Tibial artery (tissue), 4 donors: ENCODE data around the gene MLLT1.

Experiments
- DNase-seq, 2 donors: peaks; one replicate each; pipeline ENCODE4 v3.0.0-alpha.2; 2019
- H3K27ac ChIP-seq, 2 donors: fragments of 200-600 bp; sonication (generic) in 1 of 2; 1 replicate in 1 of 2; 2 replicates in 1 of 2; pipeline ENCODE4 v1.5.1; 2018 to 2019; ENCODE audit warnings: mild to moderate bottlenecking in 1 of 2
- H3K27me3 ChIP-seq, 2 donors: fragments of 200-600 bp; sonication (generic) in 1 of 2; one replicate each; pipeline versions ENCODE4 v1.5.1 to v1.6.0; 2016 to 2019
- H3K36me3 ChIP-seq, 3 donors: fragments of 200-600 bp; sonication (generic) in 2 of 3; one replicate each; pipeline ENCODE4 v1.5.1; 2016 to 2019; ENCODE audit warnings: mild to moderate bottlenecking in 2 of 3
- H3K4me1 ChIP-seq, 4 donors: fragments of 200-600 bp; sonication (generic) in 2 of 4; 1 replicate in 3 of 4; 2 replicates in 1 of 4; pipeline ENCODE4 v1.5.1; 2016 to 2019
- H3K4me3 ChIP-seq, 2 donors: fragments of 200-600 bp; sonication (generic) in 1 of 2; 1 replicate in 1 of 2; 2 replicates in 1 of 2; pipeline ENCODE4 v1.5.1; 2018 to 2019; ENCODE audit warnings: mild to moderate bottlenecking in 2 of 2
- H3K9me3 ChIP-seq, 3 donors: fragments of 200-600 bp; sonication (generic) in 1 of 3; one replicate each; pipeline ENCODE4 v1.5.1; 2016 to 2019
- intact Hi-C: fragments of 100-400 bp; cut with DNase I; formaldehyde crosslinking; loops from one replicate; pipeline ENCODE4 v1.15.0; 2023; ENCODE audit warnings: low total_unique reads
- TF ChIP-seq, protein P1 (sequence below), 2 experiments: fragments of 200-600 bp in 1 of 2; fragments of 450-650 bp in 1 of 2; IDR thresholded peaks; one replicate each; pipeline ENCODE4 v1.5.1; 2017 to 2019; ENCODE audit warnings: antibody characterized with exemption in 2 of 2, mild to moderate bottlenecking in 1 of 2, moderate library complexity in 1 of 2

Gene MLLT1

DNA sequence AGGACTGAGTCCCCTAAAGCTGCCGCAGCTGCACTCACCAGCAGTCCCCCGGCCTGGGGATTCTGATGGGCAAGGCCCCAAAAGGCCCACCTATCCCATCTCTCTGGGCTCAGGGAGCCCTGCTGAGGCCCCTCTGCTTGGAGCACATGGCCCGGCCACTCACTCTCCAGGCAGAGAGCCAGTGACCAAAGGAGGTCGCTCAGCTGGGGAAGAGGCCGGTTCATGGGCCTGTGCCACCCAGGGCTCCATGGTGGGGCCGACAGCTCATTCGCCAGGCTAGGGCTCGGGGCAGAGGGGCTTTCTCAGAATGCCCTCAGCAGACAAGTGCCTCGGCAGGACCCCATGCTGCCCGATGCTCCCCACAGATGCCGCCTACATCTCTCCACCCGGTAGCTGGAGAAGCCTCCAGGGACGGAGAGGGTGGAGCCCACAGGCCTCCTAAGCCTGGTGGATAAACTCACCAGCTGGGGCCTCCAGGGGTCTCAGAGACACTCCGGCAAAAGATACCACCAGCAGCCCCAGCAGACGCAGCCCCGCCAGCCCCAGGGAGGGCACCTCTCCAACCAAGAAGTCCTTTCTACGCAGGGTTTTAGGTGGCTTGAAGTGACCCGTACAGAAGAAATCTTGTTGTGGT lies 54.4 kb downstream of the MLLT1 start:
- H3K27ac ChIP-seq = no peak overlapping the region
- no peaks in the 10 kb centered on the region for H3K27me3 ChIP-seq
- no peaks in the 10 kb centered on the region for H3K9me3 ChIP-seq
- TF ChIP-seq, protein P1, sequence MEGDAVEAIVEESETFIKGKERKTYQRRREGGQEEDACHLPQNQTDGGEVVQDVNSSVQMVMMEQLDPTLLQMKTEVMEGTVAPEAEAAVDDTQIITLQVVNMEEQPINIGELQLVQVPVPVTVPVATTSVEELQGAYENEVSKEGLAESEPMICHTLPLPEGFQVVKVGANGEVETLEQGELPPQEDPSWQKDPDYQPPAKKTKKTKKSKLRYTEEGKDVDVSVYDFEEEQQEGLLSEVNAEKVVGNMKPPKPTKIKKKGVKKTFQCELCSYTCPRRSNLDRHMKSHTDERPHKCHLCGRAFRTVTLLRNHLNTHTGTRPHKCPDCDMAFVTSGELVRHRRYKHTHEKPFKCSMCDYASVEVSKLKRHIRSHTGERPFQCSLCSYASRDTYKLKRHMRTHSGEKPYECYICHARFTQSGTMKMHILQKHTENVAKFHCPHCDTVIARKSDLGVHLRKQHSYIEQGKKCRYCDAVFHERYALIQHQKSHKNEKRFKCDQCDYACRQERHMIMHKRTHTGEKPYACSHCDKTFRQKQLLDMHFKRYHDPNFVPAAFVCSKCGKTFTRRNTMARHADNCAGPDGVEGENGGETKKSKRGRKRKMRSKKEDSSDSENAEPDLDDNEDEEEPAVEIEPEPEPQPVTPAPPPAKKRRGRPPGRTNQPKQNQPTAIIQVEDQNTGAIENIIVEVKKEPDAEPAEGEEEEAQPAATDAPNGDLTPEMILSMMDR (IDR thresholded peaks at IDR 0.05) = no peak
- peaks cover 0 to 7% (median 1%) of the 10 kb centered on the region in 4 donors for H3K4me1 ChIP-seq
- intact Hi-C loops = no loop called here
- H3K4me3 ChIP-seq = no peak overlapping the region
- H3K36me3 ChIP-seq = peaks cover 12 to 87% (median 51%) of the 10 kb centered on the region in 3 donors
- no peak for DNase-seq

GRCh38 chr19:6224308-6224675 lies 55.5 kb downstream of the MLLT1 start:
- peaks cover 0 to 17% (median 6%) of the 10 kb centered on the region in 4 donors for H3K4me1 ChIP-seq
- no peak overlapping the region for H3K27ac ChIP-seq
- TF ChIP-seq, protein P1 (IDR thresholded peaks at IDR 0.05) = no peak
- H3K9me3 ChIP-seq = no peaks in the 10 kb centered on the region
- H3K27me3 ChIP-seq = no peaks in the 10 kb centered on the region
- no peak overlapping the region for H3K4me3 ChIP-seq
- no peak for DNase-seq
- intact Hi-C loops = no loop called here
- peaks cover 12 to 86% (median 43%) of the 10 kb centered on the region in 3 donors for H3K36me3 ChIP-seq

- no peak overlapping the region for H3K4me3 ChIP-seq
- intact Hi-C loops = no loop called here
- H3K36me3 ChIP-seq = peaks cover 12 to 81% (median 43%) of the 10 kb centered on the region in 3 donors
Observed at GRCh38 chr19:6223461-6224307, 56.1 kb downstream of the MLLT1 start.

GRCh38 chr19:6222884-6223283 lies 56.9 kb downstream of the MLLT1 start:
- no peak overlapping the region for H3K27ac ChIP-seq

More at GRCh38 chr19:6223461-6224307, 56.1 kb downstream of the MLLT1 start:
- H3K27me3 ChIP-seq = no peaks in the 10 kb centered on the region
- no peak for DNase-seq
- H3K9me3 ChIP-seq = no peaks in the 10 kb centered on the region
- H3K4me1 ChIP-seq = peaks cover 3 to 23% (median 13%) of the 10 kb centered on the region in 4 donors
- TF ChIP-seq, protein P1 (IDR thresholded peaks at IDR 0.05) = no peak
- no peak overlapping the region for H3K27ac ChIP-seq

DNA sequence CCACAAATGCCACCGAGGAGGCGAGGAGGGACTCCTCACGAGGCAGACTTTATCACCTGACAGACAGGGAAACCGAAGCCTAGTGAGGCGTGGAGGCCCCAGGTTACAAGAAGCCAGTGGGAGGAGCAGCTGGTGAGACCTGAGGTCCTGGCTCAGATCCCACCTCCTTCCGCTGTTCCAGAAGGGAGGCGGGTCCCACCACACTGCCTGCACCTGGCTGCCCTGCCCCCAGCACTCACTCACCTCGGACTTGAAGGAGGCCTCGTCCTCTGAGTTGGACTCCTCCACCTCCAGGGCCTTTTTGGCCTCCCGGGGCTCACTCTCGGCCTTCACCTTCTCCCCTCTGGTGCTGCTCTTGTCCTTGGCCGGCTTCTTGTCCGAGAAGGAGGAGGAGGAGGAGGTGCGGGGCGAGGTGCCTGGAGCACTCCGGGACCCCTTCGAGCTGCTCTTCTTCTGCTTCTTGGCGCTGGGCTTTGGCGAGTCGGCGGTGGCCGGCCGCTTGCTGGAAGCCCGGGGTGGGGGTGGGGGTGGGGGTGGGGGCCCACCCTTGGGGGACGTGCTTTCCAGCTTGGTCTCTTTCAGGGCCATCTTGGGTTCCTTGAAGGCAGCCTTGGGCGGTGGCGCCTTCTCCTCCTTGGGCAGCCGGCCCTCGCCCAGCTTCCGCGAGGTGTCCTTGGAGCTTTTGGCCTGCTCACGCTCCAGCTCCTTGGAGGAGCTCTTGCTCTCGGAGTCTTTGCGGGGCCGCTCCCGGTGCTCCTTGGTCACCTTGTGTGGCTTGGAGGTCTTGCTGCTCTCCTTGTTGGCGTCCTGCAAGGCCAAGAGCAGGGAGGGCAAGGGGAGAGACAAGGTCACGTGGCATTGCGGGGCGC lies 57.7 kb downstream of the MLLT1 start:
- no peak overlapping the region for H3K27ac ChIP-seq
- peaks cover 12 to 86% (median 46%) of the 10 kb centered on the region in 3 donors for H3K36me3 ChIP-seq
- no peak overlapping the region for H3K4me3 ChIP-seq
- no peak for DNase-seq
- TF ChIP-seq, protein P1 (IDR thresholded peaks at IDR 0.05) = no peak
- no peaks in the 10 kb centered on the region for H3K27me3 ChIP-seq
- no peaks in the 10 kb centered on the region for H3K9me3 ChIP-seq
- intact Hi-C loops = no loop called here
- H3K4me1 ChIP-seq = peaks cover 4 to 31% (median 14%) of the 10 kb centered on the region in 4 donors

More at GRCh38 chr19:6222884-6223283, 56.9 kb downstream of the MLLT1 start:
- Histone ChIP-seq H3K36me3 (peaks cover 12 to 83% (median 44%) of the 10 kb centered on the region in 3 donors), H3K9me3 (no peaks in the 10 kb centered on the region), H3K4me3 (no peak overlapping the region), H3K27me3 (no peaks in the 10 kb centered on the region), H3K4me1 (peaks cover 4 to 31% (median 14%) of the 10 kb centered on the region in 4 donors)
- no peak for DNase-seq
- TF ChIP-seq, protein P1 (IDR thresholded peaks at IDR 0.05) = no peak
- intact Hi-C loops = no loop called here
